ENCODE data around the gene CCDC112. TPM values are rescaled to one million over a fixed set of nuclear protein-coding genes. Genes with fewer than 3 reads are reported as not detected.

The CCDC112 gene
- total and polyA plus RNA-seq, 9 of the 15 experiments (the other 6 are each of a cell fraction or from before 2014, with no cell fraction given), result 3.3 to 15.3 (median 7.4) TPM

DNA sequence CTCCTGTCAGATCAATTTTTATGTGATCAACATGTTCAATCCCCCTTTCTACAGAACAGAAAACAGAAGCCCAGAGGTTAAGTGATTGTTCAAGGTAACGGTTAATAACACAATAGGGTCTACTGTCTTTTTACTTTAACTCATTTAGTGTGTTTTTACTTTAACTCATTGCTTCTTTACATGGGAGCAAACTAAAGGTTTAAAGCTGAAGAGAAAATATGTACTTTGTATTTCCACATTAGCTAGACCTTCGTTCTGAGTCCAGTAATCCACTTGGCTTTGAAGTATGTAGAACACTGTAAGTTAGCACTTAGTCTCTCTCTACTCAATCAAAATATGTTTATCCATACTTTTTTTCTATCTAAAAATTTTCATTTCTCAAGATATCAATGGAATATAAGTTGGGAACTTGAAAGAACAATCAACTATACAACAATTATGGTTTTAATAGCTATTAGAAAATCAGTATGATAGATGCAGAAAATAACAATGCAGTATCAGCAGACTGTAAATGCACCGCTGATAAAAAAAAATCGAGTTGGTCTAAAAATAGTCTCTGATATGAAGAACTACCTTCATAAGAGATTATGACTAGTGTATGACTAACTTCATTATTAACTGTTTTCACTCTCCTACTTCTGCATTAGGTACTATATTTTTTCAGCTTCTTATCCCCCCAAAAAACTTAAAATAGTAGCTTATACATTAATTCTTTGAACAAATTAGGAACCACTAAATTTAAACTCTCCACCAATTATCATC is 54.4 kb downstream of the CCDC112 start:
- intact Hi-C loops (cut with micrococcal nuclease) (loop anchor here (10.0 kb wide), 1 partner anchor 1567 kb away; no protein-coding TSS in a partner anchor), in situ Hi-C loops (cut with MboI) (loop anchor here (5.0 kb wide), 1 partner anchor 1560 kb away; no protein-coding TSS in a partner anchor)
- no peaks in the 10 kb centered on the region for H3K4me1 ChIP-seq (replicated peaks in 1 of 2; ENCODE audit: control insufficient read depth in 2 of 2, insufficient read depth in 2 of 2, low read length in 2 of 2)
- no peaks in the 10 kb centered on the region for H3K79me2 ChIP-seq (ENCODE audit: control insufficient read depth, insufficient read depth, low read length)
- no peak overlapping the region for H3K4me2 ChIP-seq (ENCODE audit: insufficient read depth, low read length)
- no peak for FAIRE-seq
- no peak for ATAC-seq
- ChIA-PET CTCF (ENCODE audit: low intra/inter-chr PET ratio) (no interaction called here), POLR2A (no interaction called here)
- H3K9me3 ChIP-seq (replicated peaks; ENCODE audit: control insufficient read depth, insufficient read depth, low read depth, low read length), result no peaks in the 10 kb centered on the region
- H3K27ac ChIP-seq (ENCODE audit: extremely low read depth, low read depth, low read length), result no peak overlapping the region
- DNase-seq (ENCODE audit: extremely low read depth in 1 of 4, low spot score in 3 of 4), result no peak
- H4K20me1 ChIP-seq (replicated peaks; ENCODE audit: control insufficient read depth, insufficient read depth, low read length), result no peaks in the 10 kb centered on the region
- peaks cover 29% of the 10 kb centered on the region; the same call in 2 of the 3 replicates for H3K36me3 ChIP-seq (ENCODE audit: control insufficient read depth, insufficient read depth, low read length)
- no peaks in the 10 kb centered on the region for H3K27me3 ChIP-seq (ENCODE audit: control insufficient read depth in 2 of 2, insufficient read depth in 2 of 2, low read length in 2 of 2)
- WGBS (ENCODE audit: insufficient coverage, low coverage, missing lambda C conversion rate), result 61% methylated on average over 4 of the region's 4 CpGs
- no peak overlapping the region for H2AFZ ChIP-seq (ENCODE audit: low read depth, low read length)
- TF ChIP-seq STAG1 (CRISPR knock-in tag; IDR thresholded peaks at IDR 0.05; ENCODE audit: borderline replicate concordance) (no peak), SRSF9 (IDR thresholded peaks at IDR 0.05; ENCODE audit: borderline replicate concordance, low read depth, low read length) (no peak), ZNF277 (CRISPR knock-in tag; IDR thresholded peaks at IDR 0.05; ENCODE audit: borderline replicate concordance) (no peak), ZNF184 (CRISPR knock-in tag; IDR thresholded peaks at IDR 0.05) (no peak), SP1 (CRISPR knock-in tag; IDR thresholded peaks at IDR 0.05) (no peak), LCOR (CRISPR knock-in tag; IDR thresholded peaks at IDR 0.05) (no peak), SMARCA4 (IDR thresholded peaks at IDR 0.05) (no peak), ELK1 (CRISPR knock-in tag; IDR thresholded peaks at IDR 0.05) (no peak), ZC3H4 (CRISPR knock-in tag; IDR thresholded peaks at IDR 0.05; ENCODE audit: borderline replicate concordance) (no peak), FUS (optimal IDR thresholded peaks at IDR 0.05; ENCODE audit: low read depth, low read length) (no peak), ZNF408 (CRISPR knock-in tag; IDR thresholded peaks at IDR 0.05; ENCODE audit: low read depth) (no peak), SMARCA5 (IDR thresholded peaks at IDR 0.05) (no peak), ZBTB43 (CRISPR knock-in tag; IDR thresholded peaks at IDR 0.05) (no peak), NELFE (IDR thresholded peaks at IDR 0.05; ENCODE audit: insufficient read depth, insufficient read length) (no peak), ZNF57 (CRISPR knock-in tag; IDR thresholded peaks at IDR 0.05) (no peak)
- TF ChIP-seq, protein P1, sequence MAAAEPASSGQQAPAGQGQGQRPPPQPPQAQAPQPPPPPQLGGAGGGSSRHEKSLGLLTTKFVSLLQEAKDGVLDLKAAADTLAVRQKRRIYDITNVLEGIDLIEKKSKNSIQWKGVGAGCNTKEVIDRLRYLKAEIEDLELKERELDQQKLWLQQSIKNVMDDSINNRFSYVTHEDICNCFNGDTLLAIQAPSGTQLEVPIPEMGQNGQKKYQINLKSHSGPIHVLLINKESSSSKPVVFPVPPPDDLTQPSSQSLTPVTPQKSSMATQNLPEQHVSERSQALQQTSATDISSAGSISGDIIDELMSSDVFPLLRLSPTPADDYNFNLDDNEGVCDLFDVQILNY (CRISPR knock-in tag; IDR thresholded peaks at IDR 0.05), result no peak
- TF ChIP-seq, protein P2, sequence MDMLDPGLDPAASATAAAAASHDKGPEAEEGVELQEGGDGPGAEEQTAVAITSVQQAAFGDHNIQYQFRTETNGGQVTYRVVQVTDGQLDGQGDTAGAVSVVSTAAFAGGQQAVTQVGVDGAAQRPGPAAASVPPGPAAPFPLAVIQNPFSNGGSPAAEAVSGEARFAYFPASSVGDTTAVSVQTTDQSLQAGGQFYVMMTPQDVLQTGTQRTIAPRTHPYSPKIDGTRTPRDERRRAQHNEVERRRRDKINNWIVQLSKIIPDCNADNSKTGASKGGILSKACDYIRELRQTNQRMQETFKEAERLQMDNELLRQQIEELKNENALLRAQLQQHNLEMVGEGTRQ (CRISPR knock-in tag; IDR thresholded peaks at IDR 0.05), result no peak
- BruUV-seq (replicated peaks), result no TSS peak
- H3K9ac ChIP-seq (ENCODE audit: insufficient read depth in 1 of 2, low read depth in 2 of 2, low read length in 2 of 2), result no peak overlapping the region
- H3K4me3 ChIP-seq, result no peak overlapping the region
- no peaks in the 10 kb centered on the region for H3K9me1 ChIP-seq (ENCODE audit: control insufficient read depth, insufficient read depth, low read length)

Data from K562 (cell line).